Suprapubic skin (tissue), 4 donors: ENCODE measurements around the gene OSCP1. TPM values are rescaled to one million over a fixed set of nuclear protein-coding genes. Genes with fewer than 3 reads are reported as not detected.

ENCODE experiments used
- DNase-seq, 2 donors: peaks; one replicate each; pipeline ENCODE4 v3.0.0-alpha.2; 2019; ENCODE audit warnings: low spot score in 2 of 2
- H3K27ac ChIP-seq: fragments of 200-600 bp; sonication (generic); one replicate; pipeline ENCODE4 v1.5.1; 2019
- H3K27me3 ChIP-seq: fragments of 200-600 bp; sonication (generic); one replicate; pipeline ENCODE4 v1.5.1; 2019
- H3K36me3 ChIP-seq: fragments of 200-600 bp; sonication (generic); one replicate; pipeline ENCODE4 v1.5.1; 2019
- H3K4me1 ChIP-seq: fragments of 200-600 bp; sonication (generic); one replicate; pipeline ENCODE4 v1.5.1; 2019
- H3K4me3 ChIP-seq: fragments of 200-600 bp; sonication (generic); one replicate; pipeline ENCODE4 v1.5.1; 2019; ENCODE audit warnings: mild to moderate bottlenecking
- H3K9me3 ChIP-seq: fragments of 200-600 bp; sonication (generic); one replicate; pipeline ENCODE4 v1.5.1; 2019
- CTCF ChIP-seq, 2 donors: fragments of 200-600 bp in 1 of 2; fragments of 450-650 bp in 1 of 2; sonication (generic) in 1 of 2; IDR thresholded peaks; one replicate each; pipeline ENCODE4 v1.5.1; 2016 to 2019; ENCODE audit warnings: antibody characterized with exemption in 2 of 2, mild to moderate bottlenecking in 1 of 2, moderate library complexity in 1 of 2
- EP300 ChIP-seq: sonication (generic); formaldehyde crosslinking; IDR thresholded peaks from one replicate; pipeline ENCODE4 v1.6.1; 2017; ENCODE audit warnings: antibody characterized with exemption
- POLR2A ChIP-seq, 2 donors: fragments of 450-650 bp; IDR thresholded peaks; one replicate each; pipeline ENCODE4 v1.6.1; 2017; ENCODE audit warnings: antibody characterized with exemption in 2 of 2, mild to moderate bottlenecking in 2 of 2, moderate library complexity in 2 of 2
- POLR2AphosphoS5 ChIP-seq, 3 donors: sonication (generic); formaldehyde crosslinking; IDR thresholded peaks; one replicate each; pipeline ENCODE4 v1.6.1; 2017; ENCODE audit warnings: antibody characterized with exemption in 3 of 3
- whole genome bisulfite sequencing: methylation state at CpG from one replicate; pipeline ENCODE4 v1.1.5; 2018; 5-methylcytosine and 5-hydroxymethylcytosine counted together
- total RNA-seq, 4 donors: library from RNA; depleted of rRNA; stranded (reverse); fragments of >200 nt; gene quantifications; one replicate each; pipeline ENCODE4 v1.1.0, GENCODE V29; 2016

Gene OSCP1
- total RNA-seq, 4 donors from 2014 or later = 3.8 to 15.4 (median 7.9) TPM

- no peak for TF ChIP-seq CTCF (IDR thresholded peaks at IDR 0.05)
- no peak for TF ChIP-seq POLR2A (IDR thresholded peaks at IDR 0.05)
- no peak for TF ChIP-seq POLR2AphosphoS5 (IDR thresholded peaks at IDR 0.05)
- TF ChIP-seq EP300 = no peak
- Histone ChIP-seq H3K4me1 (peaks cover 20% of the 10 kb centered on the region), H3K4me3 (peak overlapping the region; percentile 35), H3K36me3 (no peaks in the 10 kb centered on the region), H3K9me3 (no peaks in the 10 kb centered on the region), H3K27ac (peak overlapping the region; percentile 68), H3K27me3 (no peaks in the 10 kb centered on the region)
- 95% methylated on average over 6 of the region's 12 CpGs for WGBS
- DNase-seq = no peak
Measured at GRCh38 chr1:36401602-36402503, 48.4 kb downstream of the OSCP1 start.

GRCh38 chr1:36400825-36401601, 49.2 kb downstream of the OSCP1 start:
- Histone ChIP-seq H3K4me1 (peaks cover 27% of the 10 kb centered on the region), H3K27ac (peak overlapping the region; percentile 68), H3K36me3 (no peaks in the 10 kb centered on the region), H3K4me3 (peak overlapping the region; percentile 35), H3K9me3 (no peaks in the 10 kb centered on the region), H3K27me3 (no peaks in the 10 kb centered on the region)
- TF ChIP-seq POLR2AphosphoS5 (IDR thresholded peaks at IDR 0.05) = peak in 2 of 3 donors; percentile 45 to 51
- TF ChIP-seq POLR2A (IDR thresholded peaks at IDR 0.05) = peak in 1 of 2 donors; percentile 57
- TF ChIP-seq CTCF (IDR thresholded peaks at IDR 0.05) = no peak
- 52% methylated on average over 5 of the region's 22 CpGs for WGBS
- peak; percentile 89 to 93 for DNase-seq

- no peaks in the 10 kb centered on the region for H3K9me3 ChIP-seq
- peak overlapping the region; percentile 35 for H3K4me3 ChIP-seq
- DNase-seq = no peak
- TF ChIP-seq POLR2AphosphoS5 (IDR thresholded peaks at IDR 0.05) (no peak), EP300 (no peak), POLR2A (IDR thresholded peaks at IDR 0.05) (no peak), CTCF (IDR thresholded peaks at IDR 0.05) (no peak)
- H3K27me3 ChIP-seq = no peaks in the 10 kb centered on the region
- 70% methylated on average over 7 of the region's 10 CpGs for WGBS
- H3K36me3 ChIP-seq = no peaks in the 10 kb centered on the region
- H3K27ac ChIP-seq = peak overlapping the region; percentile 55
- H3K4me1 ChIP-seq = peaks cover 27% of the 10 kb centered on the region
Measured at GRCh38 chr1:36400514-36400824, 49.8 kb downstream of the OSCP1 start.

GRCh38 chr1:36398370-36398977, 51.8 kb downstream of the OSCP1 start:
- H3K36me3 ChIP-seq = peaks cover 4% of the 10 kb centered on the region
- H3K27me3 ChIP-seq = no peaks in the 10 kb centered on the region
- no peaks in the 10 kb centered on the region for H3K9me3 ChIP-seq
- peak overlapping the region; percentile 80 for H3K4me3 ChIP-seq
- no peak for TF ChIP-seq POLR2A (IDR thresholded peaks at IDR 0.05)
- no peak for TF ChIP-seq CTCF (IDR thresholded peaks at IDR 0.05)
- TF ChIP-seq POLR2AphosphoS5 (IDR thresholded peaks at IDR 0.05) = no peak
- no peak for TF ChIP-seq EP300
- no peak for DNase-seq
- WGBS = 79% methylated on average over 7 of the region's 7 CpGs
- peaks cover 27% of the 10 kb centered on the region for H3K4me1 ChIP-seq
- H3K27ac ChIP-seq = peak overlapping the region; percentile 92
